ENCODE data around the gene PLSCR4.
A peak's percentile ranks its signal among the peaks of the same experiment; 100 is the strongest.

Gene PLSCR4

DNA sequence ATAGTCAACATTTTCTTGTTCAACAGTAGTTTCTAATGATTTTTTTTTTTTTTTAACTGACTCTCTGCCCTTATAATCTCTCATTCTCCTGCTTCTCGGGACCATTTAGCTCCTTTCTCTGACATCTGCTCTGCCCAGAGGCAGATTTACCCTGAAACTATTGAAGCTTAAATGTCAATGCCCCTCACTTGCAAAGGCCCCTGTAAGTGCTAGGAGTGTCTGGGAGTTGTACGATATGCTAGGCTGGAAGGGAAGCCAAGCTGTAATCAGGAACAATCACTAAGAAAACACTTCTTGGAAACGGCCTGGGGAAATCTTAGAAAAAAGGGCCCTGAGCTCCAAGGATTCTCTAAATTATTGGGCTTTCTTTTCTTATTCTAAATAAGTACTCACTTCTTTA, 84.1 kb downstream of the PLSCR4 start:
- Histone ChIP-seq H3K36me3 (ENCODE audit: control insufficient read depth, insufficient read depth, low read length) (no peaks in the 10 kb centered on the region), H3K27me3 (ENCODE audit: control insufficient read depth, insufficient read depth, low read length) (peaks cover 8% of the 10 kb centered on the region), H3K9me3 (ENCODE audit: control insufficient read depth, insufficient read depth, low read length) (no peaks in the 10 kb centered on the region), H3K4me1 (ENCODE audit: control insufficient read depth, insufficient read depth, low read length) (peaks cover 7% of the 10 kb centered on the region), H3K4me3 (ENCODE audit: low read depth, low read length) (no peak overlapping the region), H3K27ac (ENCODE audit: low read depth, low read length) (no peak overlapping the region), H3K9ac (ENCODE audit: low read depth, low read length) (no peak overlapping the region)

DNA sequence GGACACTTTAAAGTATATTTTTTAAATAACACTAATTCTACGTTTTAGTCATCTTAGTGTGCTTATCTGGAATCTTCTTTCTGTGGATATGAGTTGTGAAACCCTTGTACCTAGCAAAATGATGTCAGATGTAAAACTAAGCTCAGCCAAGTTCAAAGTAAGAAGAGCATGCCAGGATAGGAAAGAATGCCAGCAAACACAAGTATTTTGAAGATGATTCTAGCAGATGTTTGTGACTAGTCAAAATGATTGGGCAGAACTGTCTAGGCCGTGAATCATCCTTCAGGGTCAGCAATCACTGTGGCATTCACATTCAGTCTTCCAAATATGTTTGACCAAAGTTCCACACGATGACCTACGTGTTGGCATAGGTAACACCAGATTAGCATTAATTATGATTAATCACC, 84.5 kb downstream of the PLSCR4 start:
- H3K36me3 ChIP-seq (ENCODE audit: control insufficient read depth, insufficient read depth, low read length), result no peaks in the 10 kb centered on the region
- no peak overlapping the region for H3K27ac ChIP-seq (ENCODE audit: low read depth, low read length)
- peaks cover 11% of the 10 kb centered on the region for H3K27me3 ChIP-seq (ENCODE audit: control insufficient read depth, insufficient read depth, low read length)
- H3K4me1 ChIP-seq (ENCODE audit: control insufficient read depth, insufficient read depth, low read length), result peaks cover 9% of the 10 kb centered on the region
- H3K4me3 ChIP-seq (ENCODE audit: low read depth, low read length), result no peak overlapping the region
- H3K9me3 ChIP-seq (ENCODE audit: control insufficient read depth, insufficient read depth, low read length), result no peaks in the 10 kb centered on the region
- no peak overlapping the region for H3K9ac ChIP-seq (ENCODE audit: low read depth, low read length)

DNA sequence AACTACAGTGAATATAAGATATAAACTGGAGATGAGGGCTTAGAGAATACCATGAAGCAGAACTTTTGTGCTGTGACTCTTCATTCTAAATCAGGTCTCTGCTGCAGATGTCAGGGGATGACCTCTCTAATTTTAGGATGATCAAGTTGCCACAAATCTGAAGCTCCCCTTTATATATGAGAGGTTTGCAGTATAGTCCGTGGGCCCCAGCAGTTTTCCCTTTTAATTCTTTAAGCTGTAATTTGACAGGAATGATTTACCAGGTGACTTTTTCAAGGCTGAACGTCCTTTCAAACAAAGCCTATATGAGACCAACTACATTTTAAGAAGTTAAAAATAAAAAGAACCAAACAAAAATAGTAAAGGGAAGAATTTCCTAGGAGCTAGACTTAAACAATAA, 85.0 kb downstream of the PLSCR4 start:
- no peak overlapping the region for H3K27ac ChIP-seq (ENCODE audit: low read depth, low read length)

DNA sequence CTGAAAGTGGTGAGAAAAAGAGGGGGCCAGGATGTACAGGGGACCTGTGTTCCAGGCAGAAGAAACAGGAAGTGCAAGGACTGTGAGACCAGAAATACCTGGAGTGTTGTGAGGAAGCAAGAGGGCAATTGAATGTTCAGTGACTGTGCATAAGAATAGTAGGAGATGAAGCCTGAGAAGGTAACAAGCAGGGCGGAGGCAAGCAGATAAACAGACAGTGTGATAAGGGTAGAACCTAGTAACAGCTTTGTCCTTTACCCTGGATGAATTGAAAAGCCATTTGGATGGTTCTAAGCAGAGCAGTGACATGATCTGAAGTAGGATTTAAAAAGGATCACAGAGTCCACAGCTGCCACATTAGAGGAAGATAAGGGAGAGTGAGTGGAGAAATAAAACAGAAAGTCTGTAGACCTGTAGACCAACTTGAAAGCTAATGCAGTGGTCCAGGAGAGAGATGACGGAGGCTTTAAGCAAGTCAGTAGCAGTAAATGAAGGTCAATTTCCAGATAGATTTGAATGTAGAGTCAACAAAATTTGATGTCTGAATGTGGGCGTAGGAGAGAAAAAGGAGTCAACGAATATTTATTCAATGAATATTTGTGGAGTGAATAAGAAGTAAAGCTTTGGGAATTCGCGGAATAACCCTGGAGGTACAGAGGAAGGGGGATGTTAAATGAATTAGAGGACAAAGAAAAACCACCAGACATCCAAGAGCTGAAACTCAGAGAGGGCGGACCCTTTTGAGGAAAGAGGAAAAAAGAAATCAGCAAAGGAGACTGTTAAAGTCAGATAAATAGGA, 85.7 kb downstream of the PLSCR4 start:
- peaks cover 12% of the 10 kb centered on the region for H3K27me3 ChIP-seq (ENCODE audit: control insufficient read depth, insufficient read depth, low read length)
- no peak overlapping the region for H3K27ac ChIP-seq (ENCODE audit: low read depth, low read length)
- no peaks in the 10 kb centered on the region for H3K36me3 ChIP-seq (ENCODE audit: control insufficient read depth, insufficient read depth, low read length)
- no peak overlapping the region for H3K9ac ChIP-seq (ENCODE audit: low read depth, low read length)
- peaks cover 10% of the 10 kb centered on the region for H3K4me1 ChIP-seq (ENCODE audit: control insufficient read depth, insufficient read depth, low read length)
- no peak overlapping the region for H3K4me3 ChIP-seq (ENCODE audit: low read depth, low read length)
- H3K9me3 ChIP-seq (ENCODE audit: control insufficient read depth, insufficient read depth, low read length), result no peaks in the 10 kb centered on the region

More for the DNA sequence above, 85.0 kb downstream of the PLSCR4 start:
- Histone ChIP-seq H3K4me1 (ENCODE audit: control insufficient read depth, insufficient read depth, low read length) (peaks cover 10% of the 10 kb centered on the region), H3K9ac (ENCODE audit: low read depth, low read length) (no peak overlapping the region), H3K9me3 (ENCODE audit: control insufficient read depth, insufficient read depth, low read length) (no peaks in the 10 kb centered on the region), H3K4me3 (ENCODE audit: low read depth, low read length) (no peak overlapping the region), H3K27me3 (ENCODE audit: control insufficient read depth, insufficient read depth, low read length) (peaks cover 12% of the 10 kb centered on the region), H3K36me3 (ENCODE audit: control insufficient read depth, insufficient read depth, low read length) (no peaks in the 10 kb centered on the region)

GRCh38 chr3:146164506-146164905, 86.4 kb downstream of the PLSCR4 start:
- Histone ChIP-seq H3K27ac (ENCODE audit: low read depth, low read length) (no peak overlapping the region), H3K36me3 (ENCODE audit: control insufficient read depth, insufficient read depth, low read length) (no peaks in the 10 kb centered on the region), H3K4me1 (ENCODE audit: control insufficient read depth, insufficient read depth, low read length) (peaks cover 14% of the 10 kb centered on the region), H3K9ac (ENCODE audit: low read depth, low read length) (no peak overlapping the region), H3K9me3 (ENCODE audit: control insufficient read depth, insufficient read depth, low read length) (no peaks in the 10 kb centered on the region), H3K4me3 (ENCODE audit: low read depth, low read length) (no peak overlapping the region), H3K27me3 (ENCODE audit: control insufficient read depth, insufficient read depth, low read length) (peaks cover 12% of the 10 kb centered on the region)

DNA sequence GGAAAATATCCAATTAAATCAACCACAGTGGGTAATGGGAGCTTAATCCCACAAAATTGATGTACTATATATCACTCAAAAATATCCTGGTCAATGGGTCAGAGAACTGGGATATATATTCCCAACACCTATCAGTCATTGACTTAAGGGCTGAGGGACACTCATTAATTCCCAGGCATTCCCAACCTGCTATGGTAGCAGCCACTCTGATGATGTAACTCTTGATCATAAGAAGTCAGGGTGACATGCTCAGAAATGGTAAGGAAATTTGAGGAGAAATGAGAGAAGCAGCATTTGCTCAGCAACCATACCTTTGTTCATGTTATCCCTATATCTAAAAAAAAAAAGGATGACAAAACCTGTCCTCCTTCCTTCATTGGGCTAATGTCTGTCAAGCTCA, 86.8 kb downstream of the PLSCR4 start:
- no peaks in the 10 kb centered on the region for H3K9me3 ChIP-seq (ENCODE audit: control insufficient read depth, insufficient read depth, low read length)
- H3K27me3 ChIP-seq (ENCODE audit: control insufficient read depth, insufficient read depth, low read length), result peaks cover 12% of the 10 kb centered on the region
- no peak overlapping the region for H3K4me3 ChIP-seq (ENCODE audit: low read depth, low read length)
- peaks cover 18% of the 10 kb centered on the region for H3K4me1 ChIP-seq (ENCODE audit: control insufficient read depth, insufficient read depth, low read length)
- no peak overlapping the region for H3K9ac ChIP-seq (ENCODE audit: low read depth, low read length)
- no peaks in the 10 kb centered on the region for H3K36me3 ChIP-seq (ENCODE audit: control insufficient read depth, insufficient read depth, low read length)
- no peak overlapping the region for H3K27ac ChIP-seq (ENCODE audit: low read depth, low read length)

DNA sequence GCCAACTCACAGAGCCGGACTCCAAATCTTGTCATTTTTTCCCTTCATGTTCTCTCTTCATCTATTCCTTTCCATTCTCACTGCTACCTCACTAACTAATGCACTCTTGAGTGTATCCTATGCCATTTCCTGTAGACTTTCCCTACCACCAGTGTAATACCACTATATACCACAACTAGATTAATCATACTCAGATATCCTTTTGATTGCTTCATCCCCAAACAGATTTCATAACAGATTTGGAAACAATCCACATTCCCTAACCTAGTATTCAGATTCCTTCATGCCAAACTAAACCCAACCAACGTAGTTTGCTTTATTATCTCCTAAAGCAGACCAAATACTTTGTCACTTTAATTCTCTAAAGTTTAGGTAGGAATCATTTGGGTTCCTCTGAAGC, 87.3 kb downstream of the PLSCR4 start:
- H3K36me3 ChIP-seq (ENCODE audit: control insufficient read depth, insufficient read depth, low read length), result no peaks in the 10 kb centered on the region
- no peaks in the 10 kb centered on the region for H3K9me3 ChIP-seq (ENCODE audit: control insufficient read depth, insufficient read depth, low read length)
- H3K4me1 ChIP-seq (ENCODE audit: control insufficient read depth, insufficient read depth, low read length), result peaks cover 23% of the 10 kb centered on the region
- H3K4me3 ChIP-seq (ENCODE audit: low read depth, low read length), result no peak overlapping the region
- H3K27ac ChIP-seq (ENCODE audit: low read depth, low read length), result no peak overlapping the region
- peaks cover 12% of the 10 kb centered on the region for H3K27me3 ChIP-seq (ENCODE audit: control insufficient read depth, insufficient read depth, low read length)
- H3K9ac ChIP-seq (ENCODE audit: low read depth, low read length), result no peak overlapping the region

DNA sequence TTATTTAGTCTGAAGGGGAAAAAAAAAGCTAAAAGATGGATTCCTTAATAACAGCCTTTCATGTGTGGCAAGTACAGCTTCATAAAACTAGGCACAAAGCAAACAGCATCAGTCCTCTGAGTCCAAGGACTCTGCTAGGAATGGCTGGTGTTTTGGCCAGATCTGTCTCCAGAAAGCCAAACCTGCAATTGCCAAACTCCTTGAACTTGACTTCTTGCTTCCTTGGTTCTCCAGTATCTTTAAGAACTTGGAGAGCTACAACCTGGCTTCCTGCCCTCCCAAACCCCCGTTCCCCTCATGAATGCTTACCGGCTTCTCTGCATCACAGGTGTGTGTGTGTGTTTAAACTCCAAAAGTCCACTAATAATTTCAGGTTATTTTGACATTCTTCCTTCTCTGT, 88.3 kb downstream of the PLSCR4 start:
- H3K4me3 ChIP-seq (ENCODE audit: low read depth, low read length), result no peak overlapping the region
- no peaks in the 10 kb centered on the region for H3K9me3 ChIP-seq (ENCODE audit: control insufficient read depth, insufficient read depth, low read length)
- H3K27me3 ChIP-seq (ENCODE audit: control insufficient read depth, insufficient read depth, low read length), result peaks cover 12% of the 10 kb centered on the region
- no peak overlapping the region for H3K9ac ChIP-seq (ENCODE audit: low read depth, low read length)
- no peak overlapping the region for H3K27ac ChIP-seq (ENCODE audit: low read depth, low read length)
- peaks cover 24% of the 10 kb centered on the region for H3K4me1 ChIP-seq (ENCODE audit: control insufficient read depth, insufficient read depth, low read length)
- no peaks in the 10 kb centered on the region for H3K36me3 ChIP-seq (ENCODE audit: control insufficient read depth, insufficient read depth, low read length)

GRCh38 chr3:146161663-146162002, 89.3 kb downstream of the PLSCR4 start:
- Histone ChIP-seq H3K36me3 (ENCODE audit: control insufficient read depth, insufficient read depth, low read length) (no peaks in the 10 kb centered on the region), H3K27me3 (ENCODE audit: control insufficient read depth, insufficient read depth, low read length) (peaks cover 12% of the 10 kb centered on the region), H3K9me3 (ENCODE audit: control insufficient read depth, insufficient read depth, low read length) (no peaks in the 10 kb centered on the region), H3K9ac (ENCODE audit: low read depth, low read length) (peak overlapping the region; percentile 85; the same call in 1 of the 2 replicates), H3K27ac (ENCODE audit: low read depth, low read length) (peak overlapping the region; percentile 74), H3K4me1 (ENCODE audit: control insufficient read depth, insufficient read depth, low read length) (peaks cover 24% of the 10 kb centered on the region), H3K4me3 (ENCODE audit: low read depth, low read length) (peak overlapping the region; percentile 72)

DNA sequence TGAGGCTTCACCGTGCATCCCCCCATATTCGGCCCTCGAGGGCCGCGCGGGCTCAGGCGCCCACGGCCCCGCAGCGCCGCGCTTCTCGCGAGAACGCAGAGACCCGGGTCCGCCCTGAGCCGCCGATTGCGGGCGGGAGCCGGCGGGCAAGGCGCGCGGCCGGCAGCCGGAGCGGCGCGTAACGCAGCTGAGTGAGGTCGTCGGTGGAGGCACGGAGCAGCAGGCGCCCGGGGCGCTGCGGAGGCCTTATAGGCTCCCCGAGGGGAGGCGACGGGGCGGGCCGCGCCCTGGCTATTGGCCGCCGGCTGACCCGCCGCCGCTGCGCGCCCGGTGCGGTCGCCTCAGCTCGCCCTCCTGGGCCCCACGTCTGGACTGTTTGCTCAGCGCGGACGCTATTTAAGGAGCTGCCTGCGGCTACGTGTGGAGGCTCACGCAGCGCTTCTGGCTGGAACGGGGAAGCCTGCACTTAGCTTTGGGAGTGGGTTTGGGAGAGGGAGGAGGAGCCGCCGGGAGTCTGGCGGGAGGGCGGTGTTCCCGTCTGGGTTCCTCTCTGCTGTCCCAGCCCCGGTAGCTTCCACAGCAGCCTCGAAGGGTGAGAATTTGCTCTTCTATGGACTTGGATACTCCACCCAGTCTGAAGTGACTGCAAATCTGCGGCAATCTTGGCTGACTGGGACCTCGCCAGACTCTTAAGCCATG, 89.8 kb downstream of the PLSCR4 start, which contains the start of gene PLOD2:
PLOD2 (minus strand) TSS at position 221 of the 699 bp plus-strand sequence; CDS start at position 26, 195 bp downstream.
- Histone ChIP-seq H3K27ac (ENCODE audit: low read depth, low read length) (peak within 1 kb of the TSS; percentile 74), H3K36me3 (ENCODE audit: control insufficient read depth, insufficient read depth, low read length) (no peaks in the 10 kb centered on the region), H3K27me3 (ENCODE audit: control insufficient read depth, insufficient read depth, low read length) (peaks cover 12% of the 10 kb centered on the region), H3K9ac (ENCODE audit: low read depth, low read length) (peak within 1 kb of the TSS; percentile 85), H3K4me1 (ENCODE audit: control insufficient read depth, insufficient read depth, low read length) (peaks cover 24% of the 10 kb centered on the region), H3K9me3 (ENCODE audit: control insufficient read depth, insufficient read depth, low read length) (no peaks in the 10 kb centered on the region), H3K4me3 (ENCODE audit: low read depth, low read length) (peak within 1 kb of the TSS; percentile 72)

DNA sequence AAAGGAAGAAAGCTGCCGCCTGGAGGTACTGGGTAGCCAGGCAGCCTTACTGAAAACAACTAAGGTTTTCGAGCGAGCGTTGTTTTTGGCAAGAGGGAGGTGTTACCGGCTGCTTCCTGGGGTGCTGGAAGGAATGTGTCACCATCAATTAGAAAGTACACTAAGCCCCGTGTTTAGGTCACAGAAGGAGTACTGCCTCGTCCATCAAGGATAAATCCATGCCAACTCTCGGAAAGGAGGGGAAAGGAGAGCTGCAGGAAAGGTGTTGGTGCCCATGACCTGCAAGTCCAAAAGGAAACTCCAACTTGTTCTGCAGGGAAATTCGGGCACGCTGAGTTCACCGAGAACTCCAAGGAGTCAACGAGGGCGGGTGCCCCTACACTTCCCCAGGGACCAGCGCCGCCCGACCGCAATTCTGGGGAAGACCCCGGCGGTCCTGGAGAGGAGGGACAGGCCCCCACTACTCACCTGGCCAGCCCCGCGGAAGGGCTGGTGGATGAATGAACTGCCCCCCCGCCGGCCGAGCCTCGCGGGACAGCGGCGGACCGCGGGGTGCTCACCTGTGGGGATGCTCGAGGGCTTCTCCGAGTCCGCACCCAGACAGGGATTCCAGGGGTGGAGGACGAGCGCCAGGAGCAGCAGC, 90.5 kb downstream of the PLSCR4 start:
- Histone ChIP-seq H3K27me3 (ENCODE audit: control insufficient read depth, insufficient read depth, low read length) (peaks cover 12% of the 10 kb centered on the region), H3K27ac (ENCODE audit: low read depth, low read length) (peak overlapping the region; percentile 74), H3K36me3 (ENCODE audit: control insufficient read depth, insufficient read depth, low read length) (no peaks in the 10 kb centered on the region), H3K4me1 (ENCODE audit: control insufficient read depth, insufficient read depth, low read length) (peaks cover 24% of the 10 kb centered on the region), H3K9me3 (ENCODE audit: control insufficient read depth, insufficient read depth, low read length) (no peaks in the 10 kb centered on the region), H3K4me3 (ENCODE audit: low read depth, low read length) (peak overlapping the region; percentile 72), H3K9ac (ENCODE audit: low read depth, low read length) (peak overlapping the region; percentile 85)

Measured in HUES48 (cell line).